Astrocyte (in vitro differentiated cells and primary cell): ENCODE measurements around the gene AVL9.

Experiments
- CTCF ChIP-seq: IDR thresholded peaks from 2 replicates; pipeline ENCODE4 v1.5.1; 2011; ENCODE audit warnings: low read depth, mild to moderate bottlenecking, inconsistent platforms, low read length, moderate library complexity; ENCODE audit not compliant: insufficient read depth
- EZH2 ChIP-seq: IDR thresholded peaks from 2 replicates; pipeline ENCODE4 v1.6.1; 2012; ENCODE audit warnings: mild to moderate bottlenecking, low read length, inconsistent platforms; ENCODE audit not compliant: insufficient read depth

- TF ChIP-seq CTCF = no peak
- TF ChIP-seq EZH2 = no peak
Observed at GRCh38 chr7:32531402-32531801, 36.1 kb downstream of the AVL9 start.
